Measurements from ENCODE around the gene CARD9.
"Not testable (repeated sequence)": the region's sequence is repeated elsewhere in the genome, so short reads cannot be mapped to it uniquely, and the experiment has no call there.

Gene CARD9

DNA sequence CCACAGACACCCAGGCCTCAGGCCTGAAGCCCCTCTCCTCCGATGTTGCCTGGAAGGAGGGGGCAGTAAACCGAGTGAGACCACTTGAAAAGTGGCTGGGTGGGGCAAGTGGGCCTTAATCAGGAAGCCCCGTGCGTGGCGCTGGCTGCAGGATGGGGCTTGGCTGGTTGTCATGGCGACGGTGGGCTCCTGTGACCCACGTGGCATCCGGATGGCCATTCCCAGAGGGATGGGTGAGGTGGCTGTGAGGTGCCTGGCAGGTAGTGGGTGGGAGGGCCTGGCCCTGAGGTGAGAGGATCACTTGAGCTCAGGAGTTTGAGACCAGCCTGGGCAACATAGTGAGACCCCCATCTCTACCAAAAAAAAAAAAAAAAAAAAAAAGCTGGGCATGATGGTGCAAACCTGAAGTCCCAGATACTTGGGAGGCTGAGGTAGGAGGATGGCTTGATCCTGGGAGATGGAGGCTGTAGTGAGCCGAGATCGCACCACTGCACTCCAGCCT is 40.9 kb downstream of the CARD9 start:
- no peak for DNase-seq

DNA sequence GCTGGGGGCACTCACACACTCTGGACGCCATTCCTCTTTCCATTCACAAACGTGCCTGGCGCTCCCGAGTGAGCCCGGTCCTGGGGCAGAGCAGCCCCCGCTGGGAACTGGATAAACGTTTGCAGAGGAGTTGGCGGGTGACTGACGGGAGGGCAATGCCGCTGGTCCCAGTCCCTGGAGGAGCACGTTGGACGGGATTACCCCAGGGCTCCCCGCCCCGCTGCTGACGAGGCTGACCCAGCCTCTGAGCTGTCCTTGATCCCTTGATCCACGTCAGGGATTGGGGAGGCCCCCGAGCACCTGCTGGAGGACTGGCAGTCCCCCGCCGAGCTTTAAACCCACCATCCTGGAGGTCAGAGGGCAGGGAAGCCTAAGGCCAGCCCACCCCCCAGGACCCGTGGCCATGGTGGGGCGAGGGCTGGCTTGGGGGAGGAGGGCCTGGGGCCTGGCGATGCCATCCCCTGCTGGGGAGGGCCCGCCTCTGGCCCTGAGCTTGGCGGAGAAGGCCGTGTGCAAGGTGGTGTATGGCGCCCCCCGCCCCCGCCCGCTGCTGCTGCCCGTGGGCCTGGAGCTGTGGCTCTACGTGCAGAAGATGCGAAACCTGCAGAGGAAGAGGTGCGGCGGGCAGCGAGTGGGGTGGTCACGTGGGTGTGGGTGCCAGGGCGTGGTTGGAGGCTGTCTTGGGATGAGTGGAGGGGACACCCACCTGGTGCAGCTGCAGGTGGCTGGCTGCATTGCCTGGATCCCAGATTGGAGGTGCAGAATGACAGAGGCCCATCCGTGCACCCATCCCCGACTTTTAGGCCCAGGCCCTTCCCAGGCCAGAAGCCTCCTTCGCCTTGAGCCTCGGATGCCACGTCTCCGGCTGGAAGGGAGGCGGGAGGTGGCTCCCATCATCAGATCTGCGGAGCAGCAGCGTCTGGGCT is 41.6 kb downstream of the CARD9 start:
- DNase-seq = no peak

DNA sequence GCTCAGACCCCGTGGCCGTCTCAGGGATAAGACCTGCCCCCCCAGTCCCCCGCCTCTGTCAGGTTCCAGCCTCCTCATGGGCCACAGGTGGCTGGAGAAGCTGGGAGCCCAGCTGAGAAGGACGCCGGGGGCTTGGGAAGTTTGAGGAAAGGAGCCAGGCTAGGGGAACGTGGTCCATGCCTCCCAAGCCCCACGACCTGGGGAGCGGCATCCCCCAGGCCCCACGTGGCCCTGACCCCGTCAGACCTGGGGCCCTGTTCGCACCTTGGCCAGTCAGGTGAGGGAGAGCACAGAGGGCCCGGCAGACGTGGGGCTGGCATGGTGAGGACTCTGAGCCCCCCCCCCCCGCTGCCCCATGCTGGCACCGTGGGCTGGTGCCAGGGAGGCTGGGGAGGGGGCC is 42.4 kb downstream of the CARD9 start:
- DNase-seq = no peak

DNA sequence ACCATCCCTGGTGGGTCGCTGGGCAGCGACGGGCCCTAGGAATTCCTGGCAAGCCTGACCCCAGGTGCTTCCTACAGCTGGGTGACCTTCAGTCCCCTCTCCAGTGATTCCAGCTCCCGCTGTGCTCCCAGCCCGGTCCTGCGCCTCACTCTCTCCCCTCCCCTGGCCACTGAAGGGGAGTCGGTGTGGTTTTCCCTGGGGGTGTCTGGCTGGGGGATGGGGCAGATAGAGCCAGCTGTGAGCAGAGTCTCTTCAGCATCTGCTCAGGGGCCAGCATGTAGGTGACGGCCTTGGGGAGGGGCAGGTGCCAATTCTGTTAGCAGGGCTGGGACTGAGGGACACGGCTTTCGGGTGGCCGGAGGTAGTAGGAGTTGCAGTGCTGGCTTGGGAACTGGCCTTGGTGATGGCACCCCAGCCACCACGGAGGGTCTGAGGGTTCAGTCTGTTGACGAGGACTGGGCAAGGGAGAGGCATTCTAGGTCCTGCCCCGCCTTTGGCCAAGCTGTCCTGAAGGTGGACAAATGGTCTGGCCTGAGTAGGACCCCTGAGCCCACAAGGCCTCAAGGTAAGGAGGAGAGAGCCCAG is 43.0 kb downstream of the CARD9 start:
- no peak for DNase-seq

DNA sequence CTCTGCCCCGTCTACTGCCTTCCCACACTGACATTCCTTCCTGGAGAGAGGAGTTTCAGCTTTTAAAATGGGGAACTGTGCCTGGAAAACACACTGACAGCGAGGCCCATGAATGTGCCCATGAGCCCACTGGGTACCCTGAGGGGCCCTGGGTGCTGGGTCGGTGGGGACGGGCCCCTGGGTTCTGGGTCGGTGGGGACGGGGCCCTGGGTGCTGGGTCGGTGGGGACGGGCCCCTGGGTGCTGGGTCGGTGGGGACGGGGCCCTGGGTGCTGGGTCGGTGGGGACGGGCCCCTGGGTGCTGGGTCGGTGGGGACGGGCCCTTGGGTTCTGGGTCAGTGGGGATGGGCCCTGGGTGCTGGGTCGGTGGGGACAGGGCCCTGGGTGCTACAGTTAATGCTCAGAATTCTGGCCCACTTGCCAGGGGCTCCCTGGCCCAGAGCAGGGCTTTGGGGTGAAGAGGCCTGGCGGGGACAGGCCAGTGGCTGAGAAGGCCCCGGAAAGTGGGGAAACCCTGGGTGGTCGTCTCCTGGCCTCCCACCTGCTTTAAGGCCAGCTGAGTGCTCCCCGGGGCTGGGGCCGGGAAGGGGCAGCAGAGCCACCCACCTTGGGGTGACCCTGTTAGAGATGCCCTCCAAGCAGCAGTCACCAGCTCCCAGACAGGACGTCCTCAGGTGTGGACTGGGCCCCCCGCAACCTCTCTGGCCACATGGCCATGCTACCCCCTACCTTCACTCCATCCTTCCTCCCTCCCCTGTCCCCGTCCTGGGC is 43.6 kb downstream of the CARD9 start:
- no peak for DNase-seq

- DNase-seq = no peak
These were observed 44.2 kb downstream of the CARD9 start for GRCh38 chr9:136329211-136329627.

- DNase-seq = no peak
These were observed 44.8 kb downstream of the CARD9 start for GRCh38 chr9:136328622-136329041.

- DNase-seq = no peak
These were observed 45.4 kb downstream of the CARD9 start for GRCh38 chr9:136328011-136328621.

DNA sequence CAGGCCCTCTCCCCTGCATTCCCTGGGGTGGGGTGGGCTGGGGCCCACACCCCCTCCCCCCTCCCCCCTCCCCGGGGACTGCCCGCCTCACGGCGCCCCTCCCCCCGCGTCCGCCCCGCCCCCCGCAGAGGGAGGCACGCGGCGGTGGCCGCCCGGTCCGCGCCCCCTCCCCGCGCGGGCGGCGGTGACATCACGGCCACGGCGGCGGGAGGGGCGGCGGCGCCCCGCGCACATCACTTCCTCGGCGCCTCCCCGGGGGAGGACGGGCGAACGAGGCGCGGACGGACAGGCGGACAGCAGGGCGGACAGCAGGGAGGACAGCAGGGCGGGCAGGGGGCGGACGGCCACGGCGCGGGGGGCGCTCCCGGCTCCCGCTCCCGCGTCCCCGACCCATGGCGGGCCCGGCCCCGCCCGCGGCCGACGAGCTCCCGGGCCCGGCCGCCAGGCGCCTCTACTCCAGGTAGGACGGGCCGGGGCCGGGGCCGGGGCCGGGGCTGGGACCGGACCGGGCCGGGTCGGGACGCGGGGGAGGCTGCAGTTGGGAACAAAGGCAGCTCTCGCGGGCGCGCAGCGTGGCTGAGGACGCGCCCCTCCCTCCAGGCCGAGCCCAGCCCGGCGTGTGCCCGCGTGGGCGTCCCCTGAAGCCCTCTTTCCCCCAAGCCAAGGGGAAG is 46.0 kb downstream of the CARD9 start, which contains the start of gene GPSM1:
Gene GPSM1, plus strand, starts transcription at position 236 of the 671 bp plus-strand sequence. Its CDS starts 157 bp downstream, at position 393.
- no peak for DNase-seq

DNA sequence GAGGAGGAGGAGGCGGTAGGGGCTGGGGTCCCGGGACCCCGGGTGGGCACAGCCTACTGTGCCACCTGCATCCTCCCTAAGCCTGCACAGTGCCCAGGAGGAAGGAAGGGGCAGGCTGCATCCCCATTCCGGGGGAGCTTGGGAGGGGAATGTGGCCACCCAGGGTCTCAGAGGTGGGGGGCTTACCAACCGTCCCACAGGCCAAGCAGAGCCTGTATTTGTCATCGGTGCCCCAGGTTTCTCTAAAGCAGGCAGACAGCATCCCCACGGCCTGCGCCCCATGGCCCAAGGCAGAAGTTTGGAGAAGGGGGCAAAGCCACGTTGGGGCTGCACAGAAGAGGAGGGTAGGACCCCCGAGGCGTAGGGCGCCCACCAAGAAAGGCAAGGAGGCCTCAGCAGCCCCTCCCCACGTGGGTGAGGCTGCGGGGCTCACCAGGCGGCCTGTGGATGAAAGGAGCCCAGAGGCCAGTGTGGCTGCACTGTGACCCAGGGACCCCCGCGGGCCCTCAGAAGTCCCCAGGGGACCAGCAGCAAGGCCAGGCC is 46.6 kb downstream of the CARD9 start:
- DNase-seq = no peak

- DNase-seq = no peak
These were observed 47.3 kb downstream of the CARD9 start for GRCh38 chr9:136326061-136326760.

GRCh38 chr9:136325358-136325757 is 48.1 kb downstream of the CARD9 start:
- no peak for DNase-seq

DNA sequence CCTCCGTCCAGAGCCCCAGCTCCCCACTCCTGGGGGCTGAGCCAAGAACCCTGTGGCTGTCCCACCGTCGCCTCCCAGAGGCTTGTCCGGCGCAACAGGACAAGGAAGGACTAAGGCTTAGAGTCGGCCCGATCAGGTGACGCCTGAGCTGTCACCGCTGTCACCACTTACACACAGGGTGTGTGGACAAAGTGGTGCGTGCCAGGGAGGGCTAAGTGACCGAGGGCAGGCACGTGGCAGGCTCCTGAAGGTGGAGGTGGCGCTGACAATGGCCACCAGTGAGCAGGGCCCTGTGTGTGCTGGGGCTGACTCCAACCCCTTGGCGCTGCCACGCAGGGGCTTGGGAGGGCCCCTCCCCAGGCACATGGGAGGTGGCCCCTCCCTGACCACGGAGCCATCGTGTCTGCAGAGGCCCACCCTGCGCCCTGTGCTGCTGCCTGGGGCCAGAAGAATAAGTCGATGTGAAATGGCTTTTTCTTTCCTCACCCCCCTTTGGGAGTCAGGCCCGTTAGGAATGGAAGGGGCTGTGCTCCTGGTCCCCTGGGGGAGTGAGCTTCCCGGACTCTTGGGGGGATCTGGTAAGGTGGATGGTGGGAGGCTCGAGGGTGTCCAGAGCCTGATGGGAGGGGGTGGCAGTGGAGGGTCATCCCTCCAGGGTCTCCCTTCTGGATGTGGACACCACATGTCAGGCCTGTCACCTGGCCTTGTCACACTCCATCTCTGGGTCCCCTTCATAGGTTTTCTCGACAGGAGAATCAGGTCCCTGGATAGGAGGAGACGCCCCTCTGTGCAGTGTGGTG is 48.8 kb downstream of the CARD9 start:
- DNase-seq = no peak

DNA sequence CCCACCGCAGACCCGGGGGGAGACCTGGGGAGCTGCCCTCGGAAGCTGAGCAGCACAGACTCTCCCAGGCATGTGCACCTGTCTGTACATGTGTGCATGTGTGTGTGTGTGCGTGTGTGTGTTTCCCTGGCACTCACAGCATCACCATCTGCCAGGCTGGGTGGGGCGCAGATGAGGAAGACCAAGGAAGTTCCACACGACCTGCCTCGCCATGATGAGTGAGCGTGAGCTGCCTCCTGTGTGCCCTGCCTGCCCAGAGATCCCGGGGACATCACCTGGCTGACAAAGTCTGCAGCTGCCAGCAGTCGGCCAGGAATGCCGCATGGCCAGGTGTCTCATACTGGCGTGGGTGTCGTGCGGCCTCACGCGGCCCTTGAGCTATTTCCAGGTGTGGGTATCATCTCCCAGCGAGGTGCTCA is 50.1 kb downstream of the CARD9 start:
- no peak for DNase-seq

- DNase-seq = no peak
These were observed 50.6 kb downstream of the CARD9 start for GRCh38 chr9:136322756-136323330.

DNA sequence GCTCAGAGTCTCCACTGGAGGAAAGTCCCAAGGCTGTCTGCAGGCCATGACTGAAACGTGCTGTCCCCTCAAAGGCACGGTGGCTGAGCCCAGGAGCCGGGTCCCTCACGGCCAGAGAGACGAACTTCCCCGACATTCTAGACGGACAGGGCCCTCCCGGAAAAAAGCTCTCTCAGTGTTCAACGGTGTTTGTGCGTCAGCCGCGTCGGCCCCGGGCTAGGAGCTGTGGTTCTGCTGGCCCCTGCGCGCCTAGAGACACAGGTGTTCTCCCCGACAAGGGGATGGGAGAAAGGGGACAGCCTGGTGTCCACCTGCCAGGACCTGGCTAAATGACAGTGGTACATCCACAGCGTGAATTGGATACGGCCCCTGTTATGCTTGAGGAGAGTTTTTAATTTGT is 51.9 kb downstream of the CARD9 start:
- no peak for DNase-seq

DNA sequence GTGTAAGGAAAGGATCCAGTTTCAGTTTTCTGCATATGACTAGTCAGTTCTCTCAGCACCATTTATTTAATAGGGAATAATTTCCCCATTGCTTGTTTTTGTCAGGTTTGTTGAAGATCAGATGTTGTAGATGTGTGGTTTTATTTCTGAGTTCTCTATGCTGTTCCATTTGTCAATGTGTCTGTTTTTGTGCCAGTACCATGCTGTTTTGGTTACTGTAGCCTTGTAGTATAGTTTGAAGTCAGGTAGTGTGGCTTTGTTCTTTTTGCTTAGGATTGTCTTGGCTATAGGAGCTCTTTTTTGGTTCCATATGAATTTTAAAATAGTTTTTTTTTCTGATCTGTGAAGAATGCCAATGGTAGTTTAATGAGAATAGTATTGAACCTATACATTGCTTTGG is 52.5 kb downstream of the CARD9 start:
- not testable (repeated sequence) for DNase-seq

- DNase-seq = not testable (repeated sequence)
These were observed 53.5 kb downstream of the CARD9 start for GRCh38 chr9:136319955-136320354.

DNA sequence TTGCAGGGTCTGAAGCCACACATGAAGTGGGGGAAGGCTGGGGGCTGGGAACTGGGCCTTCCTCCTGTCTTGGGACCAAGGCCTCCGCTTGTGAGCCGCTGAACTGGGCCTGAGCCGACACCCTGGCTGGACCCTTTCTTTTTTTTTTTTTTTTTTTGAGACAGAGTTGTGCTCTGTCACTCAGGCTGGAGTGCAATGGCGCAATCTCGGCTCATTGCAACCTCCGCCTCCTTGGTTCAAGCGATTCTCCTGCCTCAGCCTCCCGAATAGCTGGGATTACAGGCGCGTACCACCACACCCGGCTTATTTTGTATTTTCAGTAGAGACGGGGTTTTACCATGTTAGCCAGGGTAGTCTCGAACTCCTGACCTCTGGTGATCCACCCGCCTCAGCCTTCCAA is 54.2 kb downstream of the CARD9 start:
- DNase-seq = not testable (repeated sequence)

- DNase-seq = no peak
These were observed 54.7 kb downstream of the CARD9 start for GRCh38 chr9:136318776-136319241.

Data from activated CD4-positive, CD25-positive, alpha-beta regulatory T cell (primary cell).